Cerebellar nuclear complex (tissue), 1 donor: ENCODE results near the gene KSR2.
"Not testable (repeated sequence)": the region's sequence is repeated elsewhere in the genome, so short reads cannot be mapped to it uniquely, and the experiment has no call there.

Experiments
- DNase-seq, 2 experiments: peaks; one replicate each; lab custom pipeline; 2025; lab: John Stamatoyannopoulos, UW

Gene KSR2

GRCh38 chr12:117760990-117761389, 207.8 kb downstream of the KSR2 start:
- no peak for DNase-seq

DNA sequence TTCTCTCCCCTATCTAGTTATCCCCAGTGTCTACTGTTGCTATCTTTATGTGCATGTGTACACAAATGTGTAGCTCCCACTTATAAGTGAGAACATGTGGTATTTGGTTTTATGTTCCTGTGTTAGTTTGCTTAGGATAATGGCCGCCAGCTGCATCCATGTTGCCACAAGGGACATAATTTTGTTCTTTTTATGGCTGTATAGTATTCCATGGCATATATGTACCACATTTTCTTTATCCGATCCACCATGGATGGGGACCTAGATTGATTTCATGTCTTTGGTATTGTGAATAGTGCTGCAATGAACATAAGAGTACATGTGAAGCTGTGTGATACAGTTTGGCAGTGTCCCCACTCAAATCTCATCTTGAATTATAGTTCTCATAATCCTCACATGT, 218.1 kb downstream of the KSR2 start:
- no peak for DNase-seq

- DNase-seq, result no peak
These were observed 219.4 kb downstream of the KSR2 start for GRCh38 chr12:117749431-117749830.

GRCh38 chr12:117746358-117746757, 222.4 kb downstream of the KSR2 start:
- not testable (repeated sequence) for DNase-seq

GRCh38 chr12:117744418-117744817, 224.4 kb downstream of the KSR2 start:
- no peak for DNase-seq

GRCh38 chr12:117743761-117744160, 225.0 kb downstream of the KSR2 start:
- DNase-seq, result peak in 1 of 2 experiments; percentile 30

DNA sequence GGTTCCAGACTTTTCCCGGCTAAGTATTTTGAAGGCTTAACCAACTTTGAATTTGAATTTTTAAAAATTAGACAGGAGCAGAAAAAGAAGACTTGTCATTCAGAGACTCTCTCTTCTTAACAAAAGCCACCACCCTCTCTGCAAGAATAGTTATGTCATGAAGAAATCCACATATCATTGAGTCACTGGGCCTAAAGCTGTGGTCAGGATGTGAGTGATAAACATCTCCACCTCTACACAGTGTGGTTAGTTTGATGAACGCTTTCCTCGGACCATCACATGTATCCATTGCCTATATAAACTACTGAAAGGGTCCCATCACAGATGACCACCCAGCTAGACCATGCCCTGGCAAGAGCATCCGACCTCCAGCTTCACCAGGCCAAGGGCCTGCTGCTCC, 226.1 kb downstream of the KSR2 start:
- DNase-seq, result no peak

GRCh38 chr12:117738233-117738632, 230.6 kb downstream of the KSR2 start:
- no peak for DNase-seq

- DNase-seq, result no peak
These were observed 235.3 kb downstream of the KSR2 start for GRCh38 chr12:117733549-117733805.

DNA sequence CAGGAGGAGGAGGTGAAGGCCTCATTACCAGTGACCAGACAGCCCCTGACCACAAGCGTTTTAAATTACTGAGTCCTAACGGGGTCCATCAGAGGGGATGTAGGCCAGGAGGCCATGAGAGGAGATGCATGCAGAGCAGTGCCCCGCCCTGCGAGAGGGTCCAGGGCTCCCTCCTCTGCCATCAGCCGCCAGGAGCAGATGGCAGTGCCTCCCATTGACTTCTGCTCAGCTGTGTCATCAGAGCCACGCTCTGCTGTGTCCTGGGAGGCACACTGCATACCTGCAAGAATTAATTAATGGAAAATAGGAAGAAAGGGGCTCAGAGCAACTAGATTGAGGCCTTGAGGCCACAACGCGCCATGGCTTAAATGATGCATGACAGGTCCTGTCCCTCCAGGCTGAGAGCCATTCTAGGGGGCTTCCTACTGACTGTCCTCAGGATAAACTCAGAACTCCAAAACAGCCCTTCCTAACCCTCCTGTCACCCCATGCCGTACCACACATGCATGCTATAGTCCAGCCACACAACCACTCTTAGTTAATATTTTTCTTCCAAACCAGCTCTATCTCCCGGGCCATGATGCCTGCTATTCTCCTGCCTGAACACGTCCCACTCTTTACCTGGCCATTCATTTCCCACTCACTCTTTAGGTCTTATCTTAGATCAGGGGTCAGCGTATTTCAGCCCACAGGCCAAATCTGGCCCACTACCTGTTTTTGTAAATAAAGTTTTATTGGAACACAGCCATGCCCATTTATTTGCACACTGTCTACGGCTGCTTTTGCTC, 235.8 kb downstream of the KSR2 start:
- DNase-seq, result peak in 1 of 2 experiments; percentile 56

DNA sequence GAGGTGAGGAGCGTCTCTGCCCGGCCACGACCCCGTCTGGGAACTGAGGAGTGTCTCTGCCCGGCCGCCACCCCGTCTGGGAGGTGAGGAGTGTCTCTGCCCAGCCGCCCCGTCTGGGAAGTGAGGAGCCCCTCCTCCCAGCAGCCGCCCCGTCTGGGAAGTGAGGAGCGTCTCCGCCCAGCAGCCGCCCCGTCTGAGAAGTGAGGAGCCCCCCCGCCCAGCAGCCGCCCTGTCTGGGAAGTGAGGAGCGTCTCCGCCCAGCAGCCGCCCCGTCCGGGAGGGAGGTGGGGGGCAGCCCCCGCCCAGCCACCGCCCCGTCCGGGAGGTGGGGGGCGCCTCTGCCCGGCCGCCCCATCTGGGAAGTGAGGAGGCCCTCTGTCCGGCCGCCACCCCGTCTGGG, 237.7 kb downstream of the KSR2 start:
- not testable (repeated sequence) for DNase-seq

DNA sequence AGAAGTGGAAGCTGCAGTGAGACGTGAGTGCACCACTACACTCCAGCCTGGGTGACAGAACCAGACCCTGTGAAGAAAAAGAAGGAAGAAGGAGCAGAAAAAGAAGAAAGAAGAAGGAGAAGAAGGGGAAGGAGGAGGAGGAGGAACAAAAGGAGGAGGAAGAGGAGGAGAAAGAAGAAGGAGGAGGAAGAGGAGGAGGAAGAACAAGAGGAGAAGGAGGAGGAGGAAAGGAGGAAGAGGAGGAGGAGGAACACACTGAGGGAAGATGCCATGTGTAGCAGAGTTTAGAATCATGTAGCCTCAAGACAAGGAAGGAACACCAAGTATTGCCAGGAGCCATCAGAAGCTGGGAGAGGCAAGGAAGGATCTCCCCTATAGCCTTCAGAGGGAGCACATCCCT, 241.5 kb downstream of the KSR2 start:
- no peak for DNase-seq

DNA sequence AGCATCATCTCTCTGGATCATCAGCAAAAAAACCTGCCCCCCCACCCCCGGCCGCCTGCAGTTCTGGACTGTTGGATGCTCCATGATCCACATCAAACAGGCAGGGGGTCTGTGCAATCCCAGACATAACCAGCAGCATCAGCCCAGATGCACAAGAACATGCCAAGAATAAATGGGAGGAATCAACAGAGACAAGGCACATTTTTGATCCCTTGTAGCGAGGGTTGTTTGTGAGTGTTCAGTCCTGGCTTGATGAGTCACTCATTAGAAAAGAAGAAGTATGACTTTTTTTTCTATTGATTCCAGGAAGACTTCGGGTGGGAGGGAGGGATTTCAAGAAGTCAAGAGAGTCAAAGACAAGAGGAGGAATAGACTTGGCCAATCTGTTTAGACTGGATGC, 244.2 kb downstream of the KSR2 start:
- no peak for DNase-seq

GRCh38 chr12:117718559-117718958, 250.2 kb downstream of the KSR2 start:
- DNase-seq, result no peak

GRCh38 chr12:117718141-117718540, 250.6 kb downstream of the KSR2 start:
- DNase-seq, result no peak

DNA sequence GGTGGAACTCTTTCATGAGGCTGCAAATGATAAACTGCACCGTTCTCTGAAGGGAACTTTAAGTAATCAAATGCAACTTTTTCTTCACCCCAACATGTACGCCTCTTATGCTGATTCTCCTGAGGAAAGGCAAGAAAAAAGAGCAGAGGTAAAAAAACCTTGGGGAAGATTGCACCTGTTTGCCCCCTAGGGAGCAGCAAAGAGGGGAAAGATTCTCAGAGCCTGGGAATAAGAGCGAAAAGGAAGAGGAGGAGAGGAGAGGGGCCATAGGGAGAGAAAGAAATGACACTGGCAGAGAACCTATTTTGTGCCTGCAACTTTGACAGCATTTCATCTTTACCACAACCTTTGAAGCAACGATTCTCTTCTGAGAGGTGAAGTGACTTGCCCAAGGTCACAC, 254.6 kb downstream of the KSR2 start:
- DNase-seq, result no peak

DNA sequence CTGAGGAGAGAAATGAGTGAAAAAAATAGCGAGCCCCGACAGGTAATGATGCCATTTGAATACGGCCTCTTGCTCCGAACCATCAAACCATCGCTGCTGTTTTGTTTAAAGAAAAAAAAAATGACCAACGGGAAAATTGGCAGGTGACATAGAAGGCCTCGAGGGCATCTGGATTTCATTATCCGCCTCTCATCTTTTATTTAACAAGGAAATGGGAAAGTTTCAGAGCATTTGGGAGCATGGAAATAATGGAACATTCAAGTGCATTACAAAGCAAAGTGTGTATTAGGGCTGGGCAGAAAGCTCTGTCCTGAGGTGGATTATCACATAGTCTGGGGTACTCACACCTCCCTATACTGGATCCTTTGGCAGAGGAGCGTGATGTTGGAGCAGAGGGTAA, 258.7 kb downstream of the KSR2 start:
- DNase-seq, result no peak

- DNase-seq, result no peak
These were observed 260.9 kb downstream of the KSR2 start for GRCh38 chr12:117707861-117708260.

DNA sequence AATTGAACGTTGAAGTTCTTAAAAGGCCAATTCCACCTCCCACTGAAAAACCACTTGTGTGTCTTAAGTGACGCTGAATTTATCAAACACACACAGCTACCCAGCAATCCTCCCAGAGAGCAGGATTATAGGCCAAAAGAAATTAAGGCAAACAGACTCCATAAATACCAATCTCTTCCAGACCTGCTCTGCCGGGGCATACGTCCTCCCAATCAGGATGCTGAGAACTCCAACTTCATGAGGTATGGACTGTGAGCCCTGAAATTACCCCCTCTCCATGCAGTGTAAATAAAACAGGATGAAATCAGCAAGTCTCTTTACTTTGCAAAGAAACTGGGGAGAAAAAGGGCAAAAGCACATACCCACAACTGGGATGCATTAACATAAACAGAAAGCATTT, 265.2 kb downstream of the KSR2 start:
- DNase-seq, result no peak

DNA sequence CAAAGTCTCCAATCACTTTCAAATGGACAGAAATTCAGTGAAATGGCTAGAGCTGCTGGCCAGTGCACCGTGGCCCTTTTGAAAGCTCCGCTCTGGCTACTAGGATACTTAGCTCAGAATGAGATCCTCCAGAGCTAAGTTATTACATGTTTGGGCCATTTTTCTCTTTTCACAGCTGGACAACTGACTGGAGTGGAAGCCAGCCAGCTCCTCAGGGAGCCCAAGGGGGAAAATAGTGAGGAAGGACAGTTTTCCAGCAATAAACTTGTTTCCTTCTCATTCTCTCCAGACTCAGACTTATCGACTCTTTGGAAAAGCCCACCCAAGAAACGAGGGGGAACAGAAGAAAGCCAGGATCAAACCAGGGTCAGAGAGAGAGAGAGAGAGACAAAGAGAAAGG, 266.0 kb downstream of the KSR2 start:
- no peak for DNase-seq

GRCh38 chr12:117699575-117699974, 269.2 kb downstream of the KSR2 start:
- no peak for DNase-seq

GRCh38 chr12:117699118-117699517, 269.7 kb downstream of the KSR2 start:
- no peak for DNase-seq

GRCh38 chr12:117695956-117696355, 272.8 kb downstream of the KSR2 start:
- peak in 1 of 2 experiments; percentile 1 for DNase-seq

- DNase-seq, result no peak
These were observed 276.3 kb downstream of the KSR2 start for GRCh38 chr12:117692512-117692911.
